NCI-H1092 treated with DMSO at 0.1 percent for 48 hours (cell line): ENCODE results near the gene GAPVD1.
"Not testable (repeated sequence)": the region's sequence is repeated elsewhere in the genome, so short reads cannot be mapped to it uniquely, and the experiment has no call there.

ENCODE experiments used
- DNase-seq: peaks from one replicate; lab custom pipeline; 2025; lab: John Stamatoyannopoulos, UW

Gene GAPVD1

DNA sequence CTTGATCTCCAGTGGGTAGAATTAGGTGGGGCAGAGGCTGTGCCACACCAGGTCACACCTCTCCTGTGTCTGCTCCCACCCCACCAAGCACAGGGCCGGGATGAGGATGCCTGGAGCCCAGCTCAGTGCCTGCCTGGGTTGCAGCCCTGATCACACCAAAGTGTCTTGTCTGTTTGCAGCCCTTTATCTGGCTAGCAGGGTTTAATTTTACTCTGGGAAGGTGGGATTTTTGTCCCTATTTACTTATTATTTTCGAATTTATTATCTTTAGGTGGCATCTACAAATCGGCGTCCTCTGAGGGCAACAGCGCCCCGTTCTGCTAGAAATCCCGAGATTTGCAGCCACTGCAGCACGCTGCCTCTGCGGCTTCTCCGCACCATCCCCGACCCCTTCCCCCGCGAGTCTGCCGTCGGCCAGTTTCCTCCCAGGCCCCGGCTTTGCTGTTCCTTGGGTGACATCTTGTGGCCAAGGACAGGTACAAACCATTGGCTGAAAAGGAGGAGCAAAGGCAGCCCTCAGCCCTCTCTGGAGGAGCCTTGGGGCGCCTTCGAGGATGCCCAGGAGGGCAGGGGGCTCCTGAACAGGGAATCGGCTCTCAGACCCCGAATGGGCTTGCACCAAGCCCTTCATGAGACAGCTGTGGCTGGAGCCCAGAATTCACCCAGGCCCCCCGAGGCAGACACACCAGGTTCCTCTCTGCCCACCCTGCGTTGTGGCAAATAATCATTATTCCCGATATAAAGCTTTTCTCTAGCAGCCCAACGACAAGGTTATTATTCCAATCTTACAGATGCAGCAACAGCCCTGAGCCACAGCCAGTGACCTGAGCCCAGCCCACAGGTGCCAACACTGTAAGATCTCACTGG lies 113.0 kb downstream of the GAPVD1 start:
- peak; percentile 46 for DNase-seq

DNA sequence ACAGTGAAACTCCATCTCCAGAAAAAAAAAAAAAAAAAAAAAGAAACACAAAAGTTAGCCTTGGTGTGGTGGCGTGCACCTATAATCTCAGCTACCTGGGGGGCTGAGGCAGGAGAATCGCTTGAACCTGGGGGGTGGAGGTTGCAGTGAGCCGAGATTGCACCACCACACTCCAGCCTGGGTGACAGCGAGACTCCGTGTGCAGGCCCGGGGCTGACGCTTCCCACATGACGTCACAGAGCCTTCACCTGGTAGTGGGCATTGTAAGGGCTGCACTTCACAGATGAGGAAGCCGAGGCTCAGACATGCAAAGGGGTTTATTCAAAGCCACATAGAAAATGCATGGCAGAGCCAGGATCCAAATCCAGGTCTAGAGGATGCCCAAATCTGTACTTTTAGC lies 114.2 kb downstream of the GAPVD1 start:
- DNase-seq: no peak

DNA sequence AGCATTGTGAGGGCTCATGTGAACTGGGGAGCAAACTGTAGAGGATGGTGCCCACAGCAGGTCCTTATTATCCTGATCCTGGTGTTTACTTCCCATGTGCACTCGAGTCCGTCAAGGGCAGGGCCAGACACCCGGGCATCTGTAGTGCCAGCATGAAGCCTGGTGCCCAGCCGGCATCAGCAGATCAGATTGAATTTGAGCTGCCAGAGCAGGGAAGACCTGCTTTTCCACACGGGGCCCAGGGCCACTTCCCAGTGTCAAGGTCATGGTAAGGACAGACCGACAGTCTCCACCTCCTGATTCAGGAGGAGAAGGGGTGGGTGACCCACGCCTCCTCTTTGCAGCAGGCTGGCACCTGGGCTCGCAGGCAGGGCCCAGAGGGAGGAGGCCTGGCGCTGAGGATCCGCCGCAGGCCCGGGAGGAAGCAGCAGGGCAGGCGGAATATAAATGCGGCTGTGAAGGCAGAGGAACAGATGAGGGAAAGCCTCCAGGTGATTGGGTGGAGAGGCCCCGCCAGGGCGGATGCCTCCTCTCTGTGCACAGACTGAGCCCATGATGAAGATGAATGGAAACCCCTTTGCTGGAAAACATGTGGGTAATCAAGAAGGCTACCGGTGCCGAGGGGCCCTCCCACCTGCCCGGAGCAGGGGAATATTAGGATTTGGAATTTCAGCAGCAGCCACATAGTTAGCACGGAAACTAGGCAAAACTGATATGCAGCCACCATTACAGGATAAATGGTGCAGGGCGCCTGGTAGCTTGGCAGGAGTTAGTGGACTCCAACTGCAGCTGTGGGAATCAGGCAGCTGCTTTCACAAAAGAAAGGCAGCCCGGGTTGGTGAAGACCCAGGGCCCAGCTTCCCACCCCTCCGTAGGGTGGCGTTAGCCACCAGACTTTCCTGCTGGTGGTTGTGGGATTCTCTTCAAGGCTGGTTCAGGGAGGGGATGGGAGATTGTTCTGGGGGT lies 114.9 kb downstream of the GAPVD1 start:
- DNase-seq: no peak

DNA sequence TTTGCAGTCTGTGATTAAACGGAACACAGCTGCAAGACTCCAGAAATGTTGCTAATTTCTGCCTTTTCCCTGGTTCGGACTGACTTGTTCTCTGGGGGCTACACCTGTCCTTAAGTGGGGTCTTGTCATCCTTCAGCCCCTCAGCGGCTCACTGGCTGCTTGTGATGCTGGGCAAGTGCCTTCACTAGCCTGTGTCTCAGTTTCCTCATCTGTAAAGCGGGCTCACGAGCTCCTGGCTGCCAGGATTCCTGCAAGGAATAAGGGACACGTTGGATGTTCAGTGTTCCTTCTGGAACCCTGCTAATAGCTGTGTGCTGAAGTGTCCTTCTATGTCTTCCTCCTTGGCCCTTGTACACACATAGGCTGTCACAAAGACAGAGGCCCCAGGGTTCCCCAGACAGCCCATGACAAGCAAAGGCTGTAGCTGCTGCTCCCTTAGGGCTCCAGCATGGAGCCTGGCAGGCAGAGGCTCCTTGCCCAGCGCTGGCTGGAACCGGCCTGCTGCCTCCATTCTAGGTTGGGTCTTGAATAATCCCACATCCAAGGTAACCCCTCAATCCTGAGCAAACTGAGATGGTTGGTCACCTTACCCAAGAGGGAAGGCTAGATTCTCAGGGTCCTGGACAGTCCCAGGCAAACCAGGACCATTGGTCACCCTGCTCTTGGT lies 116.1 kb downstream of the GAPVD1 start:
- DNase-seq: no peak

DNA sequence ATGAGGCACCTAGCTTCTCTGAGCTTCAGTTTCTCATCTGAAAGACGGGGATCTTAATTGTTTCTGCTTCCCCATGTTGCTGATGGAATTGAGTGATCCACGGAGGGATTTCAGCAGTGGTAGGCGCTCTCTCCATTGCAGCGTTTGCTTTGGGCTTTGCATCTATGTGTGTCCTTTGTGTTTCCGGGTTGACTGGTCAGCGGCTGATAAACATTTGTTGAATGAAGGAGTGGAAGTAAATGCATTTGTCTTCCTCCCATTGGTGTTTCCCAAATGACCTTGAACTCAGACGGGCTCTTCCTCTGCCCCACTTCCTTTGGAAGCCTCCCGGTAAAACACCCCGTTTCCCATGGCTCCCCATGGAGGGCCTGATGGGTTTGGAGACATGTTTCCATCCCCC lies 117.2 kb downstream of the GAPVD1 start:
- DNase-seq: no peak

DNA sequence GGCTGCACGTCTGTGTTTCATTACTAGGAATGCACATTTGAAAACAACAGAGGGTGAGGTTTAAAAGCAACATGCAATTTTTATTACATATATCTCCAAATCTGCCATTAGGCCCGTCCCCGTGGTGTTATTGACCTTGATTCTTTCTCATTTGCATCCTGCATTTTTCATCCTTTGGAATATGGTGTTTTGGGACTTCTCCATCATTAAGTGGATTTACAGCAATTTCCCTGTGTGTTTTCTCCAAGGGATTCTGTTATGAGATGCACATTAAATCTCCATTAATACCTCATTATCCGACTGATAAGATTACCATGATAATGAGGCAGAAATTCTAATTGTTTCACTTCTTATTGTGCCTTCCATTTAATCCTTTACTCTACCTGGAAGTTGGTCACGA lies 117.6 kb downstream of the GAPVD1 start:
- DNase-seq: no peak

DNA sequence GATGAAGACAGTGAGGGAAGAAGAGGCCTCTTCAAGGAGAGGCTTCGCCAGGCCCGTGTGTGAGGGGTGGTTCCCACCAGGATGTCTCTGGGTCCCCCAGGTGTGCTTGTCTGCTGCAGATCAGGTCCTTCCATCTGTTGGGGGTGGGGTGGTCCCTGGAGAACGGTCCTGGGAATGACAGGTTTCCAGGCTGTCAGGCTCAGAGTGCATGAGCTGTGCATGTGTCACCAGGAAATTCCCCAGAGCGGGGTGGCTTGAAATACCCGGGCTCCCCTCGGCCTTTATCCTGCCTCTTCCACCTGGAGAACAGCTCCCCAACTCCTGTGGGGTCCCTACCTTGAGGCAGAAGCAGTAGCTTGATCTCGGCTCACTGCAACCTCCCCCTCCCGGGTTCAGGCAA lies 118.8 kb downstream of the GAPVD1 start:
- no peak for DNase-seq

DNA sequence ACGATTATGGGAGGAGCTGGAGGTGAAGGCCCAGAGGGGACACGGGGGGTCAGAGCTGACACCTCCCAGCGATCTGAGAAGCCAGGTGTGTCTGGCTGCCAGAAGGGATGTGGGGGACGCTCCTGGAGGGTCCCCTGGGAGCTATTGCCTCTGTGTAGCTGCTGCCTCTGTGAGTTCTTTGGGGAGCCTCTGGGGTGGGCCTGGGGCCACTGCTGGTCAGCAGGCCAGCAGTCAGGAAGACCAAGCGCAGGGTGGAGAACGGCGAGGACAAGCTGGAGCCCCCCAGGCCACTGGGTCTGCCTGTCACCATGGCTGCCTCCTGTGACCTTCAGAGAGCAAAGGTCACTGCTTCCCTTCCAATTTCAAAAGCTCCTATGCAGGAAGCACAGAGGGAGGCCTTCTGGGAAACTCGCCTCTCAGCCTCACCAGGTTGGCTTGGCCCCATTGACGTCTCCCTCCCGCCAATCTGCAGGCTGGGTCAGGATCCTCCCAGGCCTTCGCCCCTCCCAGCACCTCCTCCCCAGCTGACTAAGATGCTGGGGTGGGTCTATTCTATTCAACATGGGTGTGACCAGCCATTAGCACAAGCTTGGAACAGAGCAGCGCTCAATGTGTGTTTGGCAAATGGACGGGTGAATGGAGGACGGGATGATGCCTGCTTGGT lies 126.4 kb downstream of the GAPVD1 start:
- DNase-seq: no peak

DNA sequence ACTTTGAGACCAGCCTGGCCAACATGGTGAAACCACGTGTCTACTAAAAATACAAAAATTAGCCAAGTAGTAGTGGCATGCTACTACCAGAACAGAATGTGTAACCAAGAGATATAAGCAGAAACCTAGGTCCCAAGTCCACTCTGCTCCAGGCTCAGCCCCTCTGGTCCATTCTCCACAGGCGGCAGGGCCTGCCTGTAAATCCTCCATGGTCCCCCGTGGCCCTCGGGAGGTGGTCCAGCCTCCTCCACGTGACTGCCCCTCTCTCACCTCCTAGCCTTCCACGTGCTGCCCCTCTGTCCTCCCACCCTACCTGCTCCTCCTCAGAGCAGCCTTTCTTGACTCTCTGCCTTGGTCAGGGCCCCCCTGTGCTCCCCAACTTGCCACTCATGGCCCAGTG lies 127.4 kb downstream of the GAPVD1 start:
- DNase-seq: no peak

DNA sequence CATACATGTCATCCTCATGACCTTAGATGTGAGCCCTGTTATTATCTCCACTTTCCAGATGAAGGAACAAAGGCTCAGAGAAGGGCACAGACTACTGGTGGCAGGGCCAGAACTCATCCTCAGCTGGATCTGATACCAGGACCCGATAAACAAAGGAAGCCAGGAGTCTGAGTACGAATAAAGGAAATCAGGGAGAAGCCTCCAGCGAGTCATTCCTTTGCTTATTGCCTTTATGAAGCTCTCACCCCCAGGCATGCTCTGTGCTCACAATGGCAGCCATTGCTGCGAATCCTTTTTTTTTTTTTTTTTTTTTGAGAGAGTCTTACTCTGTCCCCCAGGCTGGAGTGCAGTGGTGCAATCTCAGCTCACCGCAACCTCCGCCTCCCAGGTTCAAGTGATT lies 130.1 kb downstream of the GAPVD1 start:
- DNase-seq: no peak

DNA sequence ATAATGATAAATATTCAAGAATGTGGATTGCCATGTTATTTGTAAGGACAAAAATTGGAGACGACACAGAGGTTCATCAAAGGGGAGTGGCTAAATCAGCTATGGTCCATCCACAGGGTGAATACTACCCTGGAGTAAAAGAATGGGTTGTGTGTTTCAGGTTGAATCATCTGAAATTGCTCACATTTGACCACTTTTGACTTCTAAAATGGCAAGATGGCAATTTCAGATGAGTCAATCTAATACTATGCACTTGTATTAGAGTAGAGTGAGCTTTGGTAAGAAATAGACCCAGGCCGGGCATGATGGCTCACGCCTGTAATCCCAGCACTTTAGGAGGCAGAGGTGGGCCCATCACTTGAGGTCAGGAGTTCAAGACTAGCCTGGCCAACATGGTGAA lies 131.8 kb downstream of the GAPVD1 start:
- no peak for DNase-seq

DNA sequence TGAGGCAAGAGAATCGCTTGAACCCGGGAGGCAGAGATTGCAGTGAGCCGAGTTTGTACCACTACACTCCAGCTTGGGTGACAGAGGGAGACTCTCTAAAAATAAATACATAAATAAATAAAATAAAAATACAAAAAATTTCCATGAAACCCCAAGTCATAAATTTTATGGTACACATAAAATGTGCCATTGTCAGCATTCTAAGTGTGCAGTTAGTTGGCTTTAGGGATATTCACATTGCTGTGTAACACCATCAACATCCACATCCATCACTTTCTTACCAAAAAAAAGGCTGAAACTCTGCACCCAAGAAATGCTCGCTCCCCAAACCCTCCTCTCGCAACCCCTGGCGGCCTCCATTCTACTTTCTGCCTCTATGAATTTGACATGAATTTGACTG lies 135.2 kb downstream of the GAPVD1 start:
- DNase-seq: no peak

DNA sequence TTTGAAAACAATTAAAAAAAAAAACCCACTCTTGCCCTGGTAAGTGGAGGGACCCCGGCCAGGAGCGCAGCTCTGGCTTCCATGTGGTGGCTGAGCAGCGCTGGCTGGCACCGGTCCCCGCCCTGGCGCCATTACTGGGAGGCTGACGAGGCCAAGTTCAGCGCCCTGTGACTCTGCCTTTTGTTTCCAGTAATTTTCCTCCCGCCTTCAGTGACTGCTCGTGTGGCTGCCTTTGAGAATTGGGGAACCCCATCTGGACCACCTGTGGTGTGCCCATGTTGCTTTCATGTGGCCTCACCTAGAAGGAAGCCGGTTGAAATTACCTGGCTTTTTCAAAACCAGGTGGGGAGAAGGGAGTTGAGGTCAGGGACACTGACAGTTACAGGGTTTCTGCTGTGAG lies 136.1 kb downstream of the GAPVD1 start:
- peak; percentile 56 for DNase-seq

DNA sequence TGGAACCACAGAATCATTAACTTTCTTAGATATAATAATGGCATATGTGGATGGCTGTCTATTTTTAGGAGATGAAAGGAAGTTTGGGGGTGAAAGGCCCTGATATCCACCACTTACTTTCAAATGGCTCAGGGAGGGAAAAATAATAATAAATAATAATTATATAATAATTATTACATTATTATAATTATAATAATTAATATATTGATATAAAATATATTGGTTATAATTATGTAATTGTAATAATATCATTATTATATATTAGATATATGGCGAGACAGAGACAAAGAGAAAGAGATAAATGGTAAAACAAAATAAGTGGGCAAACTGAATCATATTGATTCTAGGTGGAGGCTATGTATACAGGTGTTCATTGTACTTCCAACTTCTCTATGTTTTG lies 136.6 kb downstream of the GAPVD1 start:
- no peak for DNase-seq

DNA sequence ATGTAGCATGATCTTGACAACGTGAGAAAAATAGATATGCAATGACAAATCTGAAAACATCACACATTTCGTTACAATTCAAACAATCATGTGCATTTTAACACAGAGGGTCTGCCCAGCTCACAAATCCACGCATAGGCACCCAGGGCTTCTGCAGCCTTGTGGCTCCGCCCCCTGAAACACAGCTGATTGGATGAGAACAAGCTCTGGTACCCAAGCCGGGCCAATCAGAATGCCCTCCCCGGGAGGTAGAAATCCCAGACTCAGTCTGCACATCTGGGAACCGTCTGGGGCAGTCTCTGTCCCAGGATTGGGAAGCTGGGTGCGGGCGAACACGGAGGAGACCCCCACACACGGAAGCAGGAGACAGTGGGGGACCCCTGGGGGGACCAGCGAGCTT lies 137.5 kb downstream of the GAPVD1 start:
- DNase-seq: no peak

DNA sequence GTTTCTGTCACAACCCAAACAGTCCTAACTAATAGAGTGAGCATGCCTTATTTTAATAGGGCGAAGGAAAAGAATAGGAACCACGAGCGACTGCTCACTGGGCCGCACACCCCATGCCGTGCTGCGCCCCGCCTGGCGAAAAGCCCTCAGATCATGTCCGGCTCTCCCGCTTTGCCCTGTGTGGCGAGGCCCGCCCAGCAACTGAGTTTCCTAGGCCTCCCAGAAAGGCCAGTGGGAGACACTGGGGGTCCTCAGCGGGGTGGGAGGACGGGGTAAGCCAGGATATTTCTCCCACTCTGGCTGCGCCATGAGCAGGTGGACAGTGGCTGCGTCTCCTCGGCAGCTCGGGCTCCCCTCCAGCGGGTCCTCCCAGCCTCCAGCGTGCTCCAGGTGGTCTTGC lies 138.0 kb downstream of the GAPVD1 start:
- no peak for DNase-seq

DNA sequence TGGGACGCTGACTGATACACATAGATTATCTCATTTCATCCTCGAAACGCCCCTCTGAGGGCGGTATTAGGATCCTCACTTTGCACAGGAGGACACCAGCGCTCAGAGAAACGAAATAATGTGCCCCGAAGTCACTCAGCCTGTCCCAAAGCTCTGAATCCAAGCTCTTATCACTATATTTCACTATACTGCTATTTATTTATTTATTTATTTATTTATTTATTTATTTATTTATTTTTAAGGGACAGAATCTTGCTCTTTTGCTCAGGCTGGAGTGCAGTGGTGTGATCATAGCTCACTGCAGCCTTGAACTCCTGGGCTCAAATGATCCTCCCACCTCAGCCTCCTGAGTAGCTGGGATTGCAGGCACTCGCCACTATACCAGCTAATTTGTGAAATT lies 138.6 kb downstream of the GAPVD1 start:
- DNase-seq: not testable (repeated sequence)

DNA sequence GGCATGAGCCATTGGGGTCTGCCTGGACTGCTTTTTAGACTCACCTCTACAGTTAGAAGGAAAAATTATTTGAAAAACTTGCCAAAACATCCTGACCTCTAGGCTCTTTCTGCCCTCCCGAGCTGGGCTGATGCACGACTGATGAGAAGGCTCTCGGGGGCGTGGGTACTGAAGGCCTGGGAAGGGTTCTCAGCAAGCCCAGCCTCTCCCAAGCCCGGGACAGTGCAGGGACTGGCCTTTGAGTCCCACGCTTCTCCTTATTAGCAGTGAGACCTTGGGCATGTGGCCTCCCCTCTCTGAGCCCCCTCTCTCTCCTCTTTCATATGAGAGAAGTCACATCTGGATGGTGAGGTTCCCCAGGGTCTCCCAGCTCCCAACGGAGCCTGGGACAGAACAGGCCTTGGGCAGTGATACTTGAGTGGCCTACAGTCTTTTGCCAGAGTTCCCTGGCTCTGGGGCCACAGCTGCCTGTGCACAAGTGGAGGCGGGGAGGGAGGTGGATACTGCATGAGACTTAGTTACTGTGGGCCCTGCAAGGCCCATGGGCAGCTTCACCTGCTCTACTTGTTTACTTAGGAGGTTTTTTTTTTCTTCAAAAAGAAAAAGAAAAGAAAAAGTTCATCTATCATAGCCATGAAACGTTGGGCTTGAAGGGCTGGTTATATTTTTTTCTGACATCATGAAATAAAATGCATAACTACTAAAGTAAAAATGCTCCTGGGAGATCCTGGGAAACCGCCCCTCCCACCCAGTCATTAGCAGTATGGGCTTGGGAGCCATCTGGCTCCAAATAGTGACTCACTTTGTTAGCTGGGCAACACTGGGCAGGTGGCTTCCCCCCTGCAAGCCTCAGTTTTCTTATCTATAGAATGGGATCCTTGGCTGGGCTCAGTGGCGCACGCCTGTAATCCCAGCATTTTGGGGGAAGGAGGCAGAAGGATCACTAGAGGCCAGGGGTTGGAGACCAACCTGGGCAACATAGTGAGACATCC lies 139.4 kb downstream of the GAPVD1 start:
- DNase-seq: no peak

DNA sequence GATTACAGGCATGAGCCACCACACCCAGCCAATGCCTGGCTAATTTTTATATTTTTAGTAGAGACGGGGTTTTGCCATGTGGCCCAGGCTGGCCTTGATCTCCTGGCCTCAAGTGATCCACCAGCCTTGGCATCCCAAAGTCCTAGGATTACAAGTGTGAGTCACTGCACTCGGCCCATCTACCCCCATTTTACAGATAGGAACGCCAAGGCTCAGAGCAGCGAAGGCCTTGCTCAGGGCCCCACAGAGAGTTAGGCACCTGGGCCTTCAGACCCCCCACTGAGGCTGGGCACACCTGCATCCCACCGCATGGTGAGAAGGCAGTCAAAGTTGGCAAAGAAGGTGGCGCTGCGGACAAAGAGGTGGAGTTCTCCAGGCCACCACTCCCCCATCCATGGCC lies 143.1 kb downstream of the GAPVD1 start:
- no peak for DNase-seq

DNA sequence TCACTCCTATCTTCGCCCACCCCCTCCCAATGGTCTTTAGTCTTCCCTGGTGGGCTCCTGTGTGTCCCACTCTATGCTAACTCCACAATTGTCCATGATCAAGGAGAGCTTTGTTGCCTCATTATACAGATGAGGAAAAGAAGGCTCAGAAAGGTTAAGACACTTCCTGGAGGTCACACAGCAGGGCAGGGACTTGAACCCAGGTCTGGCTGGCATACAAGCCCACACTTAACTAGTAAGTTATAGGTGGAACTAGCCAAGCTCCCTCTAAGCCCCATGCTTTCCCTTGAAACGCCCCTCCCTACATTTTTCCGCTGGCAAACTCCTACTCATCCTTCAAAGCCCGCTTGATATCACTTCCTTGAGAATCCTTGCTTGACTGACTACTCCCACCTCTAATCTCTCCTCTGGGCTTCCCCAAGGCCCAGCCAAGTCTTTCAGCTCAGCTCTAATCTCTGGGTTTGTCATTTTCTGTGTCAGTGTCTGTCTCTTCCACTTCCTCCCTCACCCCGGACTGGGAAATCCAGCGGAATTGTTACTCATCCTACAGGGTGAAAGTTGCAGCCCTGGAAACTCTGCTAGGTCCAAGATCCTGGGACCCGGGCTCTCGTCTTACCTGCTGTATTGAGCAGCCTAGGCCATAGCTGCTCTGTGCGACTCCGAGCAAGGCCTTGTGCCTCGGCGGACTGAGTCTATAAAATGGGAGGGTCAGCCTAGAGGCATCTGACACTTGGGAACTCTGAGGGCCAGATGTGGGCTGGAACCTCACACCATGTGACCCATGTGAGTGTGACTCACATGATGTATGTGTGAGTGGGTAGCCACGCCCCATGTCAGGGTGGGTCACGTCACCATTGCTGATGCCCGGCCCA lies 144.5 kb downstream of the GAPVD1 start:
- no peak for DNase-seq
